Middle frontal gyrus (tissue), 1 donor: Measurements from ENCODE around the gene IDUA.

Experiments used
- DNase-seq: peaks from one replicate; pipeline ENCODE4 v3.0.0-alpha.2; 2015; ENCODE audit warnings: low spot score; ENCODE audit errors: extremely low spot score

The IDUA gene

DNA sequence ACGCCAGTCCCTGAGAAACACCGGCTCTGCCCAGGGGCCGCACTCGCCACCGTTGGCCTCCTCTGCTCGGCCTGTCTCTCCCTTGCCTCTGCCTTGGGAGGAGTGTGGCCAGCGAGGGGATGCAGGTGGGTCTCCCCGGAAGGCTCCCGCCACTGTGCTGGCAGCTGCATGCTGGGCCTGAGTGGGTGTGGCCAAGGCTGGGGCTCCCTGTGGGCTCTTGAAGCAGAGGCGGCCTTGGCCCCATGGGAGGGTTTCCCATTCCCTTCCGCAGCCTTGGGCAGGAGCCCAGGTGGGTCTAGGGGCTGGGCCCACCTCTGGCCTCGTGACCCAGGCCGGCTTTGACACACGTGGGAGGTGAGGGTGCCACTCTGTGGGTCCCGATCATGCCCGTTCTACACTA is 43.7 kb downstream of the IDUA start:
- no peak for DNase-seq

DNA sequence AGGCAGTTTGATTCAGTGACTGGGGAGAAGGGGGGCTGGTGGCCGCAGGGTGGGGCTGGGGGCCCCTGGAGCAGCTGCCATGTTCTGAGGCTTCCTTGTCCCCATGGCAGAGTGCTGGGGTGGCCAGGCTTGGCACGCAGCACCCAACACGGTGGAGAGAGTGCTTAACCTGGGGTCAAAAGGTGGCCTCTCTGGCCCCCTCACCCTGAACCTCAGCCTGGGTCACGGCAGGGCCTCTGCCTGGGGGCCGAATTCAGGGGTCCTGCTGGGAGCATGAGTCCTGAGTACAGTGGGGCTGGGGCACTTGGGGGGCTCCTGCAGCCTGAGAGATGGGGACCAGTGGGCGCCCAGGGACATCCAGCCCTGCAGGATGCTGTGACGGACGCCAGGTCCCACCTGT is 44.5 kb downstream of the IDUA start:
- no peak for DNase-seq

DNA sequence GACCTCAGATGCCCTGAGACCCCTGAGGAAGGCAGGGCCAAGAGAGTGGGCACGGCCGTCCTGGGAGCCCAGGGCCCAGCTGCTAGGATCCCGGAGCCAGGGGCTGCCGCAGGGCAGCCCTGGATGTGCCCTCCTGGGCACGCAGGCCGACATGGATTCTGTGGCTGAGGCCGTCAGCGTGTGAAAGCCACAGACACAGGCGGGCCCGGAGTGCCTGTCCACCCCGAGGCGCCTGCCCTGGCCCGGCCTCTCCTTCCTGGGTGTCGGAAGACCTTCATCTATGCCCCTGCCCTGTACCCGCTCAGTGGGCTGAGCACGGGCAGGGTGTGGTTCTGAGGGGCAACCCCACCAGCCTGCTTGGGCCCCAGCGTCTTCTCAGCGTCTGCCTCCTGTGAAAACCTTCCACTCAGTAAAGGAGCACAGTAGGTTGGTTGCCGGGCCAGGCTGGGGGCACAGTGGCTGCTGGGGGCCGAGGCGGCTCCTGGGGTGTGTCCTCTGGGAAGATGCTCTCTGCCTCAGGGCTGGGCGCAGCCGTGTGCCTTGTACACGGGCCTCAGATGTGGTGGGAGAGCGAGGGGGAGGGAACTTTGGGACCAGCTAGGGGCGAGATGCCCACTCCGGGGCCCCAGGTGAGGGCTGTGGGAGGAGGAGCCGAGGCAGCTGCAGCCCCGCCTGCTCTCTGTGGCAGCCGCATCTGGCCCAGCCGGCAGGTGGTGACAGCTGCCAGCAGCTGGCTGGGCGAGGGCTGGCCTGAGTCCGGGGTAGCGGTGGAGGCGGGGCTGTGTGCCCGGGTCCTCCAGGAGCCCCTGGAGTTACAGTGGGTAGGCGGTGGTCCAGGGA is 45.3 kb downstream of the IDUA start:
- DNase-seq, result no peak

DNA sequence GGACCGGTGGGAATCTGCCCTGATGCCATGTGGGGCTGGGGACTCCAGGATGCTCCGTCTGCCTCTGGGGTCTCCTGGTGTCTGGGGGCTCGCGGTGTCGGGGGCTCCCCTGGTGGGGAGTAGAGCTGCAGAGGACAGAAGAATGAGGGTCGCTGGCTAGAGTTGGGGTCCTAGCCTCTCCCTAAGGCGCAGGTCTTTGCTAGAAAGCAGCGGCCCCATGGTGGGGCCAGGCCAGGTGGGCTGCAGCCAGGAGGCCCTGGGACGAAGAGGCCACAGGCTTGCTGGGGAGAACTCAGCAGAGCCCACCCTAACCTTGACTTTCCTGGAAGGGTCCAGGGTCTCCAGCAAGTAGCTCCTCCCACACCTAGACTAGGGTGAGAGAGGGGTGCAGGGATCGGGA is 46.0 kb downstream of the IDUA start:
- no peak for DNase-seq

DNA sequence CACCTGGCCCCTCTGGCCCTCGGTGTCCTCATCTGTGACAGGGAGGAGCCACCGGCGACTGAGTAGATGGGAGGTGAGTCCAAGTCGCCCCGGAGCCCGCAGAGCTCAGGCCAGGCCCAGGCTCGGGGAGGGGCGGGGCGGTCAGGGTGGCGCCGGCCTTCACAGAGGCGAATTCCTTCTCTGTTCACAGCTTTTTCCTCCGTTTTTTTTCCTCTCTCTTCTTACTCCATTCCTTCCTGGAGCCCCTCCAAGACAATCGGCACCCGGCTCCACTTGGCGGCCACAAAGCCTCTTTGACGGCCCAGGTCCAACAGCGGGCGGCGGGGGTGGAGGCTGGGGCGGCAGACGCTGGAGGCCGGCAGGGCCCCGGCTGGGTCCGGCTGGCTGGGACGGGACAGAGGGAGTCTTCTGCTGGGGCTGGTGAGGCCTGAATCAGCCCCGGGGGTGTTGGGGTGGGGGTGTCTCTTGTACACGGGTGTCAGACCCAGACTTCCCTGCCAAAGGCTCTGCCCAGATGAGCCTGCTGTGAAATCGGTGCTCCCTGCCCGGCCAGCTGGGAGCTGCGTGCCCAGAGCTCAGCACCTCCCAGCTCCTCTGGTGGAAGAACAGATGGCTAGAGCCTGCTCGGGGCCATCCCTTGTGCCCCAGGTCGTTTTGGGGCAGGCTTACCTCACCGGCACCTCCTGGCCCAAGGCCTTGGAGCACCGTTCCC is 47.2 kb downstream of the IDUA start:
- no peak for DNase-seq

DNA sequence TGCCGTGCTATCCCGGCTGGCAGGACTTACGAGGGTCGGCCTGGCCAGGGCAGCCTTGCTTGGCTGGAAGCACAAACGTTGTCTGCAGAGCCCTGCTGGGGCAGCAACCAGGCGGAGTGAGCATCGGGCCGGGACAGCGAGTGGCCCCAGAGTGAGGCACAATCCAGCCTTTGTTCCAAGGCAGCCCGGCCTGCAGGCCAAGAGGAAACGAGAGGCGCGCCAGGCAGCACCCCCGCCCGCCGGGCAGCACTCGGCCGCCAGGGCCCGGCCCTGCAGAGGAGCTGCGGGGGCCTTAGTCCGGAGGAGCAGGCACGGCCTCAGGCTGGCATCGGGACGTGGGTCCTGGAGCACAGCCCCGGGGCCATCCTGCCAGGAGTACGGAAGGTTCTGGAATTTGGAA is 48.7 kb downstream of the IDUA start:
- peak; percentile 81 for DNase-seq

DNA sequence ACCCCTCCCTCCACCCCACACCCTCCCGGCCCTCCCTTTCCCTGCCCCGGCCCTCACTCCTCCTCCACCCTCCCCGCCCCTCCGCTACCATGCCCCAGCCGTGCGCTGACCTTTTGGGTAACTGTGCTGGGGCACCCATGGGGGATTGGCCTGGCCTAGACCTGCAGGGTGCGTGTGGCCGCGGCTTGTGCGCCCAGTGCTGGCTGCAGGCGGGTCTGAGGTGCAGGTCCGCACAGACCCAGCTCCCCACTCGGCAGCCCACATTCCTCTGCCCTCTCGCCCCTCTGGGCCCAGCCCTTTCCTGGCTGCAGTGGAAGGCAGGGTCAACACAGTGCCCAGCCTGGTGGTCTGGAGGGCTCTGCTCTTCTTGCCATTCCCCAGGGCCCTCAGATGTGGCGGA is 49.3 kb downstream of the IDUA start:
- no peak for DNase-seq

DNA sequence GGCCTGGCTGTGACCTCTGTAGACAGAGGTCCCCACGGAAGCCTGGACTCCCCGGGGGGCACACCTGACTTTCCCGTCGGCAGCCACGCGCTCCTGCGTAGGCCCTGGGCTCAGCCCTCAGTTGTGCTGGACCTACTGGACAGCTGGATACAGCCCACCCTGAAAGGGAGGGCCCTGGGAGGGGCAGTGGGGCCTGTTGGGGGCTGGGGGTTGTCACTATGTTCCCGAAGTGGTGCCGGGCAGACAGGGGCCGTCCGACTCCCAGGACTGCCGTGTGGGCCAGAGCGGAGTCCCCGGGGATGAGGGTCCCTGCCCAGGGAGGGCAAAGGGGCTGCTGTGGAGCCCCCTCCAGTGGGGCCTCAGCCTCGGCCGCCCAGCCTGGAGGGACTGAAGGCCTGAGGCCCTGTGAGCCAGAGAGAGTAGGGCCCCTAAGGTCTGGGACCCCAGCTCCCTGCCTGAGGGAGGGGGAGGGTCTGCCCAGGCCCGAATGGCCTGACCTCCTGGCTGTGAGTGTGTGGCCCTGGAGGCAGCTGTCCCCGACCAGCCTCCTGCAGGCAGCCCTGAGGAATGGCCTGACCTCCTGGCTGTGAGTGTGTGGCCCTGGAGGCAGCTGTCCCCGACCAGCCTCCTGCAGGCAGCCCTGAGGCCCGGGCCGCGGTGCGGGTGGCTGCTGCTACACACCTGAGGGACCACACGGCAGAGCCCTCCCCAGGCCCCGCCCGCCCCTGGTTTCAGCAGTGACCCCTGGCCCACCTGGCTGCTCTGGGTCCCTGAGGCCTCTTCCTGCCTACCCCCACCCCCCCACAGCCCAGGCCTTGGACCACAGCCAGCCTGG is 50.3 kb downstream of the IDUA start:
- DNase-seq, result no peak

DNA sequence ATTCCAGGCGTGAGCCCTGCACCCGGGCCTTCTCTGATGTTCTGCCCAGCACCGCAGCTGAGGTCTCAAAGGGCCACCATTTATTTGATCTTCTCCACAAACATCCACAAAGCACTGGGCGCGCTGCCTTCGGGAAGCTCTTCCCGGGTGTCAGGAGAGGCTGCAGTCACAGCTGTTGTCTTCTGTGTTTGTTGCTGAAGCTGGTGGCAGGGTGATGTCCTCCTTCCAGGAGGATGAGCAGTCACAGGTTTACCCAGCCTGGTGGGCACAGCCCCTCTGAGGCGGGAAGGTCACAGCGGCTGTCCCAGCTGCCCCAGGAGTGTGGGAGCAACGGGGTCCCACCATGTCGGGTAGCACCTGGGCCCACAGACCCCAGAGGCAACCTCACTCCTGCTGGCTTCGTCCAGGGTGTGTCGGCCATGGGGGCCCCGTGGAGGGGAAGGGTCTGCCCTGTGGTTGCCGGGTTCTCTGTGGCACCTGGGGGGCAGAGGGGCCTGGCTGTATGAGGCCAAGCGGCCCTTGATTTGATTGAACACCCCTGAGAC is 52.2 kb downstream of the IDUA start:
- no peak for DNase-seq

DNA sequence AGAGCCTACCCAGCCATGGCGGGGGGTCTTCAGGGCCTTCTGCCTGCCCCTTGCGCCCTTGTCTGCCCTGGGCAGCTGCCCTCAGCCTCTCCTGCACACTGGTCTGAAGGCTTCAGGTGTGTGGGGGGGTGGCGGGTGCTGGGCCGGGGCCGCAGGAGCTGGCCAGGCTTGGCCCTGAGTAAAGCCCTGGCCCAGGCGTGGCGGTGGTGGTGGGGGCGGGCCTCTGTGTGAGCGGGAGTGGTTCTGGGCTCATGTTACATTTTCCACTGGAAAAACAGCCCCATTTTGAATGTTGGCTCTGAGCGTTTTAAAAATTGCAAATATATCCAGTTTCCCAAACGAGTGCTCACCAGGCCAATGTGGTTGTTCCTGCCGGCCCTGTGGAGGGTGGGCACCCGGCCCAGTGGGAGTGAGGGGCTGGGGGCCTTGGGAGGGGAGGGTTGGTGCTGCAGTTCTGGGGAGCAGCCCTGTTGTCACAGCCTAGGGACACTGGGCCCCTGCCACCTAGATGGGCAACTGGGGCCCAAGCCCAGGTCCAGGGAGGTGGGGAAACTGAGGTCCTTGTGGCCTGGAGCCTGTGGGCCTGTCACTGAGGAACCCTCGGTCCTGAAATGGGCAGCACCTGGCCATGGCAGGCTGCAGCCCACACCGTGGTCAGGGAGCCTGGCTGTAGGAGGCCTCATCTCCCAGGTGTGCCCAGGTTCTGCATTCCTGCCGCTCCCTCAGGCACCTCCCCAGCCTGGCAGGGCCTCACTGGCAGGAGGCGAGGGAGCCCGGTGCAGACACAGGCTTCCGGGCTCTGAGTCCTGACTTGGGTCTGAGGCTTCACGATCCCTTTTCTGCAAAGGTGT is 52.9 kb downstream of the IDUA start:
- DNase-seq, result no peak

DNA sequence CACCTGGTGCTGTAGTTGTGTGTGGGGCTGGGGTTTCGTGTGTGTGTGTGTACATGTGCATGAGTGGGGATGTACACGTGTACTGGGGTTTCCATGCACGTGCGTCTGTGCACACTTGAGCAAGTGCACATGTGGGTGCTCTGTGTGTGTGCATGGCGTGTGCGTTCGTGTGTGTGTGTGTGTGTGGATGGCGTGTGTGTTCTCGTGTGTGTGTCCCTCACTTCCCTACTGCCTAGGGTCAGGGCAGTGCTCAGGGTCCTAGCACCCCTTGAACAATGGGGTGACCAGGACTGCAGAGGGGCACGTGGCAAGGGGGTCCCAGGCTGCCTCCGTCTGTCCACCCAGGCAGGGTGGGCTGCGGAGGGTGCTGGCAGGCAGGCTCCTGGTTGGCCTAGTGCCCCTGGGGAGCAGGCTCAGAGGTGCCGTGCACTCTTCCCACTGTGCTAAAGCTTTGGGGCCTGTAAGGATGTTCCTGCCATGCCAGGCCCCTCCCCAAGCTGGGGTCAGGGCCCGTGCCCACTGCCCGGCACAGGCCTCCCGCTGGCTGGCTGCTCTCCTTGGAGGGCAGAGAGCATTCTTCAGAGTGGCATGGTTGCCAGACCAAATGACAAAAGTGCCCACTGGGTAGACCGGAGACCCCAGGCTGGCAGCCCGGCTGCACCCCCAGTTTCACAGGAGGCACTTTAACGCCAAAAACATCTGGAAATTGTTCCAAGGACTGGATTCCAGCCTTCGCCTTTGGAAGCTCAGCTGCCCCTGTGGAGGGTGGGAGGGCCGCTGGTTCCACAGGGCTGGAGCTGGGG is 53.7 kb downstream of the IDUA start:
- no peak for DNase-seq

DNA sequence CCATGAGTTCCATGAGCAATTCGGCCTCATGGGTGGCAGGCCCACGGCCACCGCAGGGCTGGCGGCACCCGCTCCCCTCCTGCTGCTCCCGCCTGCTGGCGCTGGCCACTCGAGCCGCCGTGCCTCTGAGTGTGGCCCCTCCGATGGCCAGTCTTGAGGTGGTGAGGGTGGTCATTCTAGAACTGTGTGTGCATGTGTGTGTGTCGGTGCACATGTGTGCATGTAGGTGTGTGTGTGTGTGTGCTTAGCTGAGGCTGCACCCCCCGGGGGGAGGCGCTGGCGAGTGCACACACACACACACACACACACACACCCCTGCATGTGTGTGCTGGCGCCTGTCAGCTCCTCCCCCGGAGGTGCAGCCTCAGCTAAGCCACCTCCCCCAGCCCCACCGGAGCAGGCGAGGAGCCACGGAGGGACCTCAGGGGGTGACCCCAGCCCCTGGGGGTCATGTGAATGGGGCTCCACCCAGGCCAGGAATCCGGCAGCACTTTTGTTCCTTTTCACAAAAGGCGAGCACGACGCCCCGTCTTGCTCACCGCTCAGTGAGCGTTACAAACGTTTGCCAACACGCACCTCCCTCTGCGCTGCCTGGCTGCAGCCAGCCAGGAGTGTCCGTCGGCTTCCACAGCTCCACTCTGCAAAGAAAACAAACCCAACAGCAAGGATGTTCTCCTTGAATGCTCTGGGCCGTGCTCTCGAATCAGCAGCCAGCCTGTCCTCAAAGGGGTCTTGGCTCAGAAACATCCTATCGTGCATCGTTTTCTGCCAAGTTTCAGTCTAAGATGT is 54.5 kb downstream of the IDUA start:
- DNase-seq, result peak; percentile 24

DNA sequence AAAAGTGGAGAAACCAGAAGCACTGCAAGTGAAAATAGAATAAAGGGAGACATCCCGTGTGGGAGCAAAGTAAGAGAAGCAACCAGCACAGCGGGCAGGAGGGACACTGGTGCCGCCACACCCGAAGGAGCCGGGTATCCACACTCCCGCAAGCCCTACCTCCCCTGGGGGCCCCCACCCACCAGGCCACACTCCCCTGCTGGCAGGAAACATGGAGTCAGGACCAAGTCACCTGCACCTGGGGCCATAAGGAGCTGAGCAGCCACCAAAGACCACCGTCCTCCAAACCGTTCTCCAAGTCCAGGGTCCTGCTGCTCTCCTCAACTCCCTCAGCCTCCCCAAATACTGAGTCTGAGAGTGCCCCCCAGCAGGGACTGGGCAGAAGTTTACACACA is 55.1 kb downstream of the IDUA start:
- DNase-seq, result no peak

DNA sequence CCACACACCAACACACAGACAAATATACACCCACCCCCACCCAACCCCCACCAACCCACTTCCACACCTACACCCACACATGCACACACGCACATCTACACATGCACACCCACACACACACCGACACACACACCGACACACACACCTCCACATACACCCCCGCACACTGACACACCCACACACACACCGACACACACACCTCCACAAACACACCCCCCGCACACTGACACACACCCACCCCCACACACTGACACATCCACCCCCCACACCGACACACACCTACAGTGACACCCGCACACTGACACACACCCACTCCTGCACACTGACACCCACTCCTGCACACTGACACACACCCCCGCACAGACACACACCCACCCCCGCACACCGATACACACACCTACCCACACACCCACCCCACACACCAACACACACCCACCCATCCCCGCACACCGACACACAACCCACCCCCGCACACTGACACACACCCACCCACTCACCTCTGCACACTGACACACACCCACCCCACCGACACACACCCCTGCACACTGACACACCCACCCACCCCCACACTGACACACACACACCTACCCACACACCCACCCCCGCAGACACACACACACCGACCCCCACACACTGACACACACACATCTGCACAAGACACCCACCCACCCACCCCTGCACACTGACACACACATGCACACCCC is 55.7 kb downstream of the IDUA start:
- DNase-seq, result no peak

DNA sequence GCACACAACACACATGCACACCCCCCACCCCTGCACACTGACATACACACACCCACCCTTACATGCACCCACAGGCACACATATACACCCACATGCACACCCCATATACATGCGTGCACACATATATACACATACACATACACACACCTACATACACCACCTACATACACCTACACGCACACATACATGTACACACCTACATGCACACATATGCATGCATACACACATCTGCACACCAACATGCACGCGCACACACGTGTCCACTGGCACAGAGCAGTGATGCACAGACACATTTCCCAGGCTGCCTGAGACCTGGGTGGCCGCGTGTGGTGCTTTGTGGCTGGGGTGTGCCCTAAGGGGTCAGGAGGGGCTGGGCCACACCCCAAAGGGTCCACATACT is 56.3 kb downstream of the IDUA start:
- DNase-seq, result no peak

DNA sequence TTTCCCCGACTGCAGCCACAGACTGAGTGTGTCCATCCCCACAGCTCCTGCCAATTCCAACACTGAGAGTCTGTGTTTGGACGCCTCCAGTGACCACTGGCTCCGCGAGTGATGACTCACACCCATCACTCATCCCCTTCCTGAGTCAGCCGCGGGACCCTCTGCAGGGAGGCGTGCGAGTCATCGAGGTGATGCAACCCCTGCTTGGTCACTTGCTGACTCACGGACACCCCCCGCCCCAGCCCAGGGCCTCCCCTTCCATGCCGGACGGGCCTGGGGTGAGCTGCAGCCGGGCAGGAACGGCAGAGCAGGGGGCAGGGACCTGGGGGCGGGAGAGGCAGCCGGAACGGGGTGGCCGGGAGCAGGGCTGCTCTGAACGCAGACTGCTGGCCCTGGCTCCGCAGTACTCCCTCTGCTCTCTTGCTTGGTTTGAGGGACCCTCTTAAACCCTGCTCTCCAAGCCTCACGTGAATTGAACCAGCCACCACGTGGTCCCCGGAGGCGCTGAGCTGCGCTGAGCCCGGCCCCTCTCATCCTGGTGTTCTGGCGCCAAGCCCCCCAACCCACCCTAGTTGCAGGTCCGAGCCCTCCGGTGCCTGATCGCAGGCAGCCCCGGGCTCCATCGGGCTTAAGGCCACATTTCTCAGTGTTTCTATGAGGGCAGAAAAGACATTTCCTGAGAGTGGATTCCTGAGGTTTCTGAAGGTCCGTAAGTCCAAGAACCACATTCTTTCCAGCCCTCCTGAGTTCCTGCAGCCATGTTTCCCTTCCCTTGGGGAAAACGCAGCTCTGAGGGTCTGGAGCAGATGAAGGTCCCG is 57.0 kb downstream of the IDUA start:
- DNase-seq, result peak; percentile 17

DNA sequence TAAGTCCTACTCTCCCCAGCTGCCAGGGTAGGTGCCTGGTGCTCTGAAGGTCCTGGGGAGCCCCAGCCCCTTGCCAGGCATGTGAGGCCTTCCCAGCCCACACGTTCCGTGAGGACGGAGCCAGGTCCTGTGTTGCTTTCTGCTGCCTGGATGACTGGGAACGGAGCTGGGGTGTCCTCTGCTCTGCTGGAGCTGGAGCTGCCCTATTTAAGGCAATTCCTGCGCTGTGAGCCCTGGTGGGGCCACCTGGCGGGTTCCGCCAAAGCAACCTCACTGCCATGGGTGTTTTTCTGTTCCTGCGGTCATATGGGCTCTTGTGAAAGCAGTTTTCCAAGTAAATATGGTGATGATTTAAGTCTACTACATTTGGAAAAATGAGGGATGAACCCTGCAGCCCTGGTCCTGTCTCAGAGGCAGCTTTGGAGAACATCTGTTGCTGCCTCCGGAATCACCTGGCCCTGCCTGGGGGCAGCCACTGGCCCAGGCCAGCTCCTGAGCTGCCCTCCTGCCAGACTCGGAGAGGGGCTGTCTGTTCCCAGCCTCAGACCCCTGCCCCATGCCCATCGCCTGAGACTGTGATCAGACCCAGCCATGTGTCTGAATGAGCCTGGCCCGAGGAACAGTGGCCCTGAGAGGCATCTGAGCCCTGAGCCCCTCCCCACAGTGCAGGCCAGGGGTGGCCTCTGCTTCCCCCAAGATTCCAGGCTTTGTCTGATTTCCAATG is 57.8 kb downstream of the IDUA start:
- DNase-seq, result no peak
